GM12878 (cell line): ENCODE data around the gene NT5DC4. TPM values are rescaled to one million over a fixed set of nuclear protein-coding genes. Genes with fewer than 3 reads are reported as not detected.

ENCODE experiments used
- ATAC-seq: fragments of 200-7000 bp; cut with Tn5 transposase; 3 replicates; pipeline ENCODE4 v1.9.1; 2020; ENCODE audit warnings: mild to moderate bottlenecking, moderate library complexity
- BruUV-seq: library from RNA; stranded (reverse); fragments of 400-500 nt; replicated peaks from 2 replicates; lab custom pipeline; 2021; lab: Mats Ljungman, UMichigan
- CTCF ChIA-PET: fragments of 300-600 bp; sonication (Branson Sonifier 250); formaldehyde crosslinking; extraction: SDS; loops from one replicate; lab custom pipeline; 2021; ENCODE audit warnings: inconsistent platforms; lab: Yijun Ruan, JAX
- POLR2A ChIA-PET: fragments of 350-600 bp; formaldehyde crosslinking; extraction: SDS; loops from one replicate; lab custom pipeline; 2021; ENCODE audit warnings: inconsistent platforms; lab: Charles Lee
- RAD21 ChIA-PET: fragments of 300-600 bp; sonication (Branson Sonifier 250); formaldehyde crosslinking; loops from one replicate; lab custom pipeline; 2023; ENCODE audit warnings: antibody characterized with exemption; ENCODE audit not compliant: unreplicated experiment; lab: Charles Lee
- SMC1A ChIA-PET: fragments of 300-600 bp; sonication (Branson Sonifier 250); formaldehyde crosslinking; loops from one replicate; lab custom pipeline; 2023; ENCODE audit not compliant: unreplicated experiment, uncharacterized antibody; lab: Charles Lee
- DNase-seq: peaks from one replicate; pipeline ENCODE4 v3.0.0-alpha.2; 2011; ENCODE audit warnings: low read depth, low spot score
- FAIRE-seq: peaks from 3 replicates; lab custom pipeline; 2011; peaks lifted over from hg19 to GRCh38; lab: Jason Lieb, UNC
- H2AFZ ChIP-seq: 2 replicates; pipeline ENCODE4 v1.6.0; 2011; ENCODE audit warnings: low read depth, low read length, control low read depth; ENCODE audit not compliant: control insufficient read depth
- H3K27ac ChIP-seq: 2 replicates; pipeline ENCODE4 v1.5.1; 2011; ENCODE audit warnings: control low read depth; ENCODE audit not compliant: control insufficient read depth, insufficient read depth
- H3K27me3 ChIP-seq, 2 experiments: replicated peaks in 1 of 2; 2 replicates each; pipeline versions ENCODE4 v1.6.0 to v1.6.1; 2011; ENCODE audit warnings: low read length in 1 of 2; ENCODE audit not compliant: control insufficient read depth in 2 of 2, insufficient read depth in 2 of 2
- H3K36me3 ChIP-seq, 2 experiments: 2 replicates each; pipeline ENCODE4 v1.5.1; 2011; ENCODE audit warnings: low read length in 1 of 2; ENCODE audit not compliant: control insufficient read depth in 2 of 2, insufficient read depth in 2 of 2
- H3K4me1 ChIP-seq: 2 replicates; pipeline ENCODE4 v1.6.1; 2011; ENCODE audit warnings: mild to moderate bottlenecking, low read length, moderate library complexity, mixed read lengths; ENCODE audit not compliant: control insufficient read depth, insufficient read depth
- H3K4me2 ChIP-seq: 2 replicates; pipeline ENCODE4 v1.6.0; 2011; ENCODE audit warnings: control low read depth; ENCODE audit not compliant: control insufficient read depth, insufficient read depth
- H3K4me3 ChIP-seq: fragments of 200-600 bp; sonication (generic); 2 replicates; pipeline ENCODE4 v1.5.1; 2016
- H3K79me2 ChIP-seq: 2 replicates; pipeline ENCODE4 v1.6.0; 2011; ENCODE audit warnings: low read length; ENCODE audit not compliant: control insufficient read depth, insufficient read depth
- H3K9ac ChIP-seq: 2 replicates; pipeline ENCODE4 v1.8.0; 2011; ENCODE audit warnings: low read length, control low read depth, mixed read lengths; ENCODE audit not compliant: control insufficient read depth, insufficient read depth
- H3K9me3 ChIP-seq: replicated peaks from 3 replicates; pipeline ENCODE4 v1.5.1; 2011; ENCODE audit warnings: mild to moderate bottlenecking, low read length; ENCODE audit not compliant: control insufficient read depth, insufficient read depth
- H4K20me1 ChIP-seq: 2 replicates; pipeline ENCODE4 v1.6.0; 2011; ENCODE audit not compliant: control insufficient read depth, insufficient read depth
- CEBPB ChIP-seq, 2 experiments: fragments of 150-350 bp in 1 of 2; IDR thresholded peaks; 2 replicates each; pipeline ENCODE4 v1.6.1; 2012 to 2014; ENCODE audit warnings: low read depth in 2 of 2, low read length in 2 of 2, borderline replicate concordance in 1 of 2, inconsistent platforms in 1 of 2
- EP300 ChIP-seq, 2 experiments: fragments of 150-350 bp in 1 of 2; IDR thresholded peaks; 2 replicates each; pipeline ENCODE4 v1.6.1; 2011 to 2012; ENCODE audit warnings: low read depth in 2 of 2, low read length in 2 of 2, borderline replicate concordance in 1 of 2, improper control_type of control experiment in 1 of 2, inconsistent platforms in 1 of 2; ENCODE audit not compliant: control insufficient read depth in 1 of 2
- ESRRA ChIP-seq: IDR thresholded peaks from 2 replicates; pipeline ENCODE4 v1.6.1; 2012; ENCODE audit warnings: mild to moderate bottlenecking, low read length, improper control_type of control experiment
- FOXM1 ChIP-seq: IDR thresholded peaks from 2 replicates; pipeline ENCODE4 v1.6.1; 2012; ENCODE audit warnings: low read depth, mild to moderate bottlenecking, inconsistent platforms, low read length, moderate library complexity
- IKZF1 ChIP-seq: fragments of 450-650 bp; conservative IDR thresholded peaks from 2 replicates; pipeline ENCODE4 v1.6.1; 2017; ENCODE audit warnings: antibody characterized with exemption, mild to moderate bottlenecking
- KDM1A ChIP-seq: fragments of 200-600 bp; sonication (generic); IDR thresholded peaks from 2 replicates; pipeline ENCODE4 v1.6.1; 2016; ENCODE audit warnings: borderline replicate concordance
- LARP7 ChIP-seq: fragments of 450-650 bp; IDR thresholded peaks from 2 replicates; pipeline ENCODE4 v1.6.1; 2017; ENCODE audit warnings: mild to moderate bottlenecking
- PML ChIP-seq: IDR thresholded peaks from 2 replicates; pipeline ENCODE4 v1.6.1; 2012; ENCODE audit warnings: low read length, inconsistent platforms
- POLR2AphosphoS2 ChIP-seq: IDR thresholded peaks from 2 replicates; pipeline ENCODE4 v1.6.1; 2011; ENCODE audit warnings: low read depth, mild to moderate bottlenecking, low read length, improper control_type of control experiment, moderate library complexity
- TARDBP ChIP-seq: IDR thresholded peaks from 2 replicates; pipeline ENCODE4 v1.6.1; 2016; ENCODE audit warnings: borderline replicate concordance
- ZNF592 ChIP-seq: fragments of 450-650 bp; IDR thresholded peaks from 2 replicates; pipeline ENCODE4 v1.6.1; 2017; ENCODE audit warnings: mild to moderate bottlenecking, moderate library complexity
- WGBS: methylation state at CpG from one replicate; pipeline ENCODE4 v1.1.6; 2016; ENCODE audit warnings: low lambda C conversion rate; ENCODE audit not compliant: insufficient replicate concordance, insufficient coverage; ENCODE audit errors: missing lambda C conversion rate; 5-methylcytosine and 5-hydroxymethylcytosine counted together
- in situ Hi-C: fragments of 300-500 bp; cut with MboI; formaldehyde crosslinking; loops from 9 replicates; pipeline ENCODE4 v1.14.3; 2018; ENCODE audit warnings: mixed read lengths
- intact Hi-C: fragments of 100-400 bp; cut with micrococcal nuclease; formaldehyde crosslinking; loops from one replicate; pipeline ENCODE4 v1.14.2; 2022; ENCODE audit not compliant: unreplicated experiment
- polyA plus RNA-seq, 11 experiments: library from polyadenylated mRNA; depleted of rRNA in 4 of 11; unstranded in 6 of 11; stranded (reverse) in 5 of 11; fragments of >200 nt; fragmentation: Nextera tagmentation in 4 of 11; fragmentation: Illumina TruSeq in 1 of 11; extraction: Ambion mirVana in 4 of 11; extraction: Trizol in 1 of 11; gene quantifications; 1 replicate in 1 of 11; 2 replicates in 10 of 11; pipeline versions ENCODE4 v1.2.1 to v1.2.3, GENCODE V29; 2011 to 2016; ENCODE audit warnings: inconsistent platforms in 2 of 11, missing spikeins in 2 of 11, low read depth in 1 of 11
- total RNA-seq, 4 experiments: library from RNA; depleted of rRNA in 3 of 4; stranded (reverse); fragments of >200 nt in 3 of 4; fragmentation: Illumina TruSeq in 1 of 4; extraction: Trizol in 1 of 4; gene quantifications; 2 replicates each; pipeline versions ENCODE4 v1.2.1 to v1.2.3, GENCODE V29; 2013 to 2021

The NT5DC4 gene
- total and polyA plus RNA-seq, 10 of the 15 experiments (the other 5 are each of a cell fraction or from before 2014, with no cell fraction given) = 0.04 to 2.6 (median 0.32) TPM; not detected in 2

DNA sequence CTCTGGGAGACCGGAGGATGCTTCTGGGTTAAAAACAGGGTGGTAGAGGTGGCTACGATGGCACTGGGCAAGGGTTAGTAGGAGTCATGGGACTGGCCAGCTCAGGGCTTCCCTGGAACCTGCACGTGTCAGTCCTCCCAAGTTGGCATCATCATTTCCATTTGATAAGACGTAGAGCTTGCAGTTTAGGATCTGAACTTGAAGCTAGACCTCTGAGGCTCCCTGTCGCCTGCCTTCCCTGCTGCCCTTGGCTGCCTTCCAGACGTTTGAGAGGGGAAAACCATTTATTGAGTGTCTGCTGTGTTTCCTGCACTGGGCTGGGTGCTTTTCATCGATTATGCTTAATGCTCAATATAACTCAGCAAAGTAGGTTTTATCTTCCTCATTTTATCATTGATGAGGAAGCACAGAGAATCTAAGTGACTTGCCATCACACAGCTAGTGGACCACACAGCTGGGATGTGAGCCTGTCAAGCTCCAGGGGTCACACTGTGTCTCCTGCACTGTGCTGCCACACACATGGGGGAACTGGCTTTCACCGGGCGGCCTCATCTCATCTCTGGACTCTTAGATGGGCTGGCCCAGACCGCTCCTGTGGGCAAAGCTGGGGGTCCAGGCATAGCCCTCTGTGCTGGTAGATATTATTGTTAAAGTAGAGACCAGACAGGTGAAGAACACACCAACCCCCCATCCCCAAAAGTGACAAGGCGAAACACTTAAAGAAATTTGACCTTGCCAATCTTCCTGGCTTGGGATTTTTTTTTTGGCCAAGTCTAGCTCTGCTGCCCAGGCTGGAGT is 7.8 kb downstream of the NT5DC4 start:
- TF ChIP-seq POLR2AphosphoS2 = no peak
- TF ChIP-seq PML = no peak
- no peak overlapping the region for H2AFZ ChIP-seq
- no peaks in the 10 kb centered on the region for H4K20me1 ChIP-seq
- H3K27me3 ChIP-seq = no peaks in the 10 kb centered on the region
- H3K9ac ChIP-seq = no peak overlapping the region
- no peaks in the 10 kb centered on the region; a peak in 1 of 4 replicates for H3K36me3 ChIP-seq
- no peaks in the 10 kb centered on the region for H3K9me3 ChIP-seq
- ATAC-seq (no peak), FAIRE-seq (no peak), DNase-seq (no peak)
- POLR2A ChIA-PET = interaction anchor here (0.8 to 4.9 kb wide), 7 partner anchors 37 to 129 kb away, joined by 3 to 41 read pairs (median 11); no protein-coding TSS in a partner anchor
- H3K4me3 ChIP-seq = no peak overlapping the region
- RAD21 ChIA-PET = interaction anchor here (1.1 to 10.7 kb wide), 13 partner anchors 10 to 230 kb away, joined by 3 to 494 read pairs (median 45); partner anchors contain the start of gene SLC20A1
- in situ Hi-C loops (no loop called here), intact Hi-C loops (loop anchor here (5.0 kb wide), 1 partner anchor 246 kb away; the partner anchor contains the start of gene TTL)
- H3K79me2 ChIP-seq = no peaks in the 10 kb centered on the region
- H3K27ac ChIP-seq = no peak overlapping the region
- H3K4me2 ChIP-seq = no peak overlapping the region
- 42% methylated on average over 11 of the region's 11 CpGs for WGBS
- CTCF ChIA-PET = interaction anchor here (0.8 to 12.8 kb wide), 18 partner anchors 9 to 248 kb away, joined by 3 to 671 read pairs (median 29); partner anchors contain the start of genes CHCHD5 and SLC20A1
- no TSS peak for BruUV-seq
- SMC1A ChIA-PET = interaction anchor here (0.6 to 10.9 kb wide), 24 partner anchors 10 to 671 kb away, joined by 3 to 455 read pairs (median 6); no protein-coding TSS in a partner anchor
- H3K4me1 ChIP-seq = peaks cover 22% of the 10 kb centered on the region

- no peak overlapping the region for H3K4me2 ChIP-seq
- H3K36me3 ChIP-seq = no peaks in the 10 kb centered on the region; a peak in 1 of 4 replicates
- in situ Hi-C loops (no loop called here), intact Hi-C loops (no loop called here)
- no peak for ATAC-seq
- SMC1A ChIA-PET = interaction anchor here (0.7 to 10.9 kb wide), 11 partner anchors 9 to 212 kb away, joined by 3 to 455 read pairs (median 6); no protein-coding TSS in a partner anchor
- RAD21 ChIA-PET = interaction anchor here (1.4 to 10.7 kb wide), 6 partner anchors 9 to 211 kb away, joined by 3 to 494 read pairs (median 62); no protein-coding TSS in a partner anchor
- H2AFZ ChIP-seq = no peak overlapping the region
- 73% methylated on average over 7 of the region's 8 CpGs for WGBS
- BruUV-seq = no TSS peak
- no peaks in the 10 kb centered on the region for H3K79me2 ChIP-seq
- POLR2A ChIA-PET = interaction anchor here (0.6 to 1.0 kb wide), 2 partner anchors 99 to 1510 kb away, joined by 3 read pairs; no protein-coding TSS in a partner anchor
- no peaks in the 10 kb centered on the region for H3K9me3 ChIP-seq
- H3K9ac ChIP-seq = no peak overlapping the region
- H4K20me1 ChIP-seq = no peaks in the 10 kb centered on the region
- H3K27ac ChIP-seq = no peak overlapping the region
- H3K4me3 ChIP-seq = no peak overlapping the region
- no peaks in the 10 kb centered on the region for H3K27me3 ChIP-seq
- H3K4me1 ChIP-seq = peaks cover 18% of the 10 kb centered on the region
- no peak for FAIRE-seq
- DNase-seq = no peak
- CTCF ChIA-PET = interaction anchor here (0.9 to 12.8 kb wide), 8 partner anchors 19 to 211 kb away, joined by 3 to 671 read pairs (median 88); partner anchors contain the start of gene SLC20A1
- TF ChIP-seq EP300 (IDR thresholded peaks at IDR 0.05; ENCODE audit: borderline replicate concordance in 1 of 2, control insufficient read depth in 1 of 2, low read depth in 2 of 2, low read length in 2 of 2) = no peak
- TF ChIP-seq KDM1A = no peak
- TF ChIP-seq TARDBP = no peak
- TF ChIP-seq ZNF592 = no peak
- TF ChIP-seq FOXM1 = no peak
- TF ChIP-seq ESRRA = no peak
- no peak for TF ChIP-seq LARP7
- TF ChIP-seq IKZF1 = no peak
- no peak for TF ChIP-seq CEBPB (IDR thresholded peaks at IDR 0.05; ENCODE audit: borderline replicate concordance in 1 of 2, low read depth in 2 of 2, low read length in 2 of 2)
These were observed 9.4 kb downstream of the NT5DC4 start for GRCh38 chr2:112730216-112730615.
